Right lobe of liver (tissue), 6 donors: ENCODE measurements around the gene THG1L. TPM values are rescaled to one million over a fixed set of nuclear protein-coding genes. Genes with fewer than 3 reads are reported as not detected.

Experiments used
- ATAC-seq, 4 donors: fragments of 200-7000 bp; cut with Tn5 transposase; one replicate each; pipeline ENCODE4 v1.9.1; 2020; ENCODE audit warnings: mild to moderate bottlenecking in 4 of 4, moderate library complexity in 4 of 4
- DNase-seq, 3 donors: peaks; one replicate each; pipeline ENCODE4 v3.0.0-alpha.2; 2020
- H3K27ac ChIP-seq, 3 donors: fragments of 200-600 bp; one replicate each; pipeline ENCODE4 v1.8.0; 2022
- H3K27me3 ChIP-seq, 2 donors: fragments of 200-600 bp; one replicate each; pipeline ENCODE4 v1.8.0; 2022
- H3K36me3 ChIP-seq, 4 donors: fragments of 200-600 bp; sonication (generic) in 1 of 4; one replicate each; pipeline versions ENCODE4 v1.5.1 to v1.8.0; 2017 to 2022; ENCODE audit warnings: control low read depth in 1 of 4
- H3K4me1 ChIP-seq, 4 donors: fragments of 200-600 bp; sonication (generic) in 1 of 4; one replicate each; pipeline versions ENCODE4 v1.5.1 to v1.8.0; 2017 to 2022; ENCODE audit warnings: control low read depth in 1 of 4
- H3K4me3 ChIP-seq, 3 donors: fragments of 200-600 bp; one replicate each; pipeline ENCODE4 v1.8.0; 2022
- H3K9me3 ChIP-seq, 4 donors: fragments of 200-600 bp; sonication (generic) in 1 of 4; one replicate each; pipeline versions ENCODE4 v1.5.1 to v1.8.0; 2017 to 2022; ENCODE audit warnings: control low read depth in 1 of 4
- CTCF ChIP-seq, 4 donors: fragments of 200-600 bp in 3 of 4; fragments of 450-650 bp in 1 of 4; IDR thresholded peaks; one replicate each; pipeline versions ENCODE4 v1.5.1 to v1.8.0; 2016 to 2022; ENCODE audit warnings: antibody characterized with exemption in 4 of 4, mild to moderate bottlenecking in 2 of 4
- POLR2A ChIP-seq: fragments of 450-650 bp; IDR thresholded peaks from one replicate; pipeline ENCODE4 v1.6.1; 2017; ENCODE audit warnings: antibody characterized with exemption, mild to moderate bottlenecking
- WGBS: methylation state at CpG from one replicate; pipeline ENCODE4 v1.1.6; 2018; ENCODE audit warnings: low coverage, low lambda C conversion rate; ENCODE audit not compliant: insufficient coverage; ENCODE audit errors: missing lambda C conversion rate; 5-methylcytosine and 5-hydroxymethylcytosine counted together
- intact Hi-C, 2 donors: fragments of 100-400 bp; cut with DNase I; formaldehyde crosslinking; loops; one replicate each; pipeline versions ENCODE4 v1.11.2 to v1.14.1; 2022
- total RNA-seq, 6 experiments: library from RNA; depleted of rRNA in 2 of 6; stranded (reverse); fragments of >200 nt in 2 of 6; fragmentation: NEBNext Ultra II Directional in 3 of 6; extraction: Animal tissue kit (Norgen Biotek cat#: 25700) in 3 of 6; gene quantifications; one replicate each; pipeline versions ENCODE4 v1.1.0 to v1.2.4, GENCODE V29; 2016 to 2023
- donor health status: DM: no; HTN: yes; CAD: no.
- donor health status: DM: no; HTN: no; CAD: no.
- donor health status: DM: no; HTN: no; CAD: no.
- donor health status: DM: no; HTN: yes; CAD: no.
- donor health status: DM: no; HTN: yes; CAD: no.

THG1L gene
- total RNA-seq, 6 experiments from 2014 or later = 3.3 to 7.8 (median 5.5) TPM

- Histone ChIP-seq H3K9me3 (no peaks in the 10 kb centered on the region), H3K36me3 (no peaks in the 10 kb centered on the region), H3K27me3 (no peaks in the 10 kb centered on the region), H3K4me1 (peaks cover 0 to 21% (median 3%) of the 10 kb centered on the region in 4 donors), H3K4me3 (no peak overlapping the region), H3K27ac (no peak overlapping the region)
- DNase-seq = no peak
- intact Hi-C loops = no loop called here
- whole genome bisulfite sequencing = 83% methylated on average over 2 of the region's 4 CpGs
- no peak for ATAC-seq
- TF ChIP-seq CTCF (IDR thresholded peaks at IDR 0.05) = no peak
- TF ChIP-seq POLR2A = no peak
Observed at GRCh38 chr5:157745041-157745456, 13.8 kb downstream of the THG1L start.

GRCh38 chr5:157747173-157747740 is 16.0 kb downstream of the THG1L start:
- DNase-seq (no peak), ATAC-seq (no peak)
- no peaks in the 10 kb centered on the region for H3K36me3 ChIP-seq
- H3K4me3 ChIP-seq = no peak overlapping the region
- TF ChIP-seq CTCF (IDR thresholded peaks at IDR 0.05) = no peak
- TF ChIP-seq POLR2A = no peak
- H3K4me1 ChIP-seq = peaks cover 0 to 33% (median 8%) of the 10 kb centered on the region in 4 donors
- intact Hi-C loops = no loop called here
- 88% methylated on average over 6 of the region's 6 CpGs for WGBS
- H3K9me3 ChIP-seq = no peaks in the 10 kb centered on the region
- no peaks in the 10 kb centered on the region for H3K27me3 ChIP-seq
- H3K27ac ChIP-seq = no peak overlapping the region

GRCh38 chr5:157747766-157748700 is 16.8 kb downstream of the THG1L start:
- peaks cover 0 to 32% (median 8%) of the 10 kb centered on the region in 4 donors for H3K4me1 ChIP-seq
- ATAC-seq (no peak), DNase-seq (no peak)
- no peak for TF ChIP-seq POLR2A
- no peak for TF ChIP-seq CTCF (IDR thresholded peaks at IDR 0.05)
- no peaks in the 10 kb centered on the region for H3K9me3 ChIP-seq
- no peak overlapping the region for H3K4me3 ChIP-seq
- peaks cover 0 to 2% (median 0%) of the 10 kb centered on the region in 4 donors for H3K36me3 ChIP-seq
- no peak overlapping the region for H3K27ac ChIP-seq
- intact Hi-C loops = no loop called here
- 90% methylated on average over 8 of the region's 8 CpGs for WGBS
- H3K27me3 ChIP-seq = no peaks in the 10 kb centered on the region

GRCh38 chr5:157748760-157749461 is 17.7 kb downstream of the THG1L start:
- Histone ChIP-seq H3K36me3 (peaks cover 0 to 2% (median 0%) of the 10 kb centered on the region in 4 donors), H3K4me3 (no peak overlapping the region), H3K4me1 (peaks cover 0 to 29% (median 8%) of the 10 kb centered on the region in 4 donors), H3K9me3 (no peaks in the 10 kb centered on the region), H3K27ac (no peak overlapping the region), H3K27me3 (no peaks in the 10 kb centered on the region)
- 87% methylated on average over 4 of the region's 4 CpGs for WGBS
- no peak for ATAC-seq
- intact Hi-C loops = no loop called here
- DNase-seq = no peak
- TF ChIP-seq POLR2A = no peak
- TF ChIP-seq CTCF (IDR thresholded peaks at IDR 0.05) = no peak
